Right renal cortex interstitium (tissue), 3 donors: ENCODE results near the gene FOXP2. TPM values are rescaled to one million over a fixed set of nuclear protein-coding genes. Genes with fewer than 3 reads are reported as not detected.
"Not testable (repeated sequence)": the region's sequence is repeated elsewhere in the genome, so short reads cannot be mapped to it uniquely, and the experiment has no call there.

Experiments
- DNase-seq, 3 donors: peaks; one replicate each; pipeline ENCODE4 v3.0.0-alpha.2; 2013; ENCODE audit warnings: low read depth in 3 of 3, low spot score in 2 of 3
- polyA plus RNA-seq, 3 donors: library from polyadenylated mRNA; unstranded; fragments of 120-200 nt; gene quantifications; one replicate each; pipeline ENCODE4 v1.2.1, GENCODE V29; 2013; ENCODE audit not compliant: insufficient read length in 3 of 3

FOXP2 gene
- polyA plus RNA-seq, 3 donors, result 10.9 to 13.7 (median 11.1) TPM

GRCh38 chr7:114419441-114420272, 5.0 kb downstream of the FOXP2 start:
- no peak for DNase-seq

GRCh38 chr7:114422507-114423501, 8.2 kb downstream of the FOXP2 start:
- DNase-seq, result no peak

DNA sequence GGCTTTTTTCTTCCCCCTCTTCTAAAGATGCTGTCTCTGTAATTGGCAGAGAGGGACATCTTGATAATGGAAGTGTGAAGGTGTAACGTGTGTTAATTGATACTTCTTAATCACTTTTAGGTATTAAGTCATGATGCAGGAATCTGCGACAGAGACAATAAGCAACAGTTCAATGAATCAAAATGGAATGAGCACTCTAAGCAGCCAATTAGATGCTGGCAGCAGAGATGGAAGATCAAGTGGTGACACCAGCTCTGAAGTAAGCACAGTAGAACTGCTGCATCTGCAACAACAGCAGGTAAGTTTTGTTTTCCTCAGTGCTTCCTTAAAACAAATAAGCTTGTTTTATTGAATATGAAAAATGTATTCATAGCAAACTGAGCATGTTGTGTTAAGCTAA, 11.8 kb downstream of the FOXP2 start:
- DNase-seq, result no peak

GRCh38 chr7:114426824-114427223, 12.2 kb downstream of the FOXP2 start:
- no peak for DNase-seq

DNA sequence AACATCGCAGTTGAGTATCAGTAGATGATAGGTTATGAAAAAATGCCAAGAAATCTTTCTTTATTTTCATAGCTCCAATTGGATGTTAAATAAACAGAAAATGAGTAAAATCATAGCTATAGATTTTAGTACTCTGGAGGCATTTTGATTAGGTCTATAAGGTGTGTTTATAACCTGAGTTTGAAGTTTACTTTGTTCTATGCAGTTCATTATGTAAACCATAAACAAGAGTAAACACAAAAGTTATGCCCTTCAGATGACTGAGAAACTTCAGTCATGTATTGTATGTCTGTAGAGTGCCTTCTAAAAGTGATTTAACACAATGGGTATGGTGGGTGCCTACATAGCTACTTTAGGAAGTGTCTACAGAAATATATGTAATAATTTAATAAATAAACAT, 13.6 kb downstream of the FOXP2 start:
- no peak for DNase-seq

- no peak for DNase-seq
These were observed 16.6 kb downstream of the FOXP2 start for GRCh38 chr7:114431189-114431588.

- no peak for DNase-seq
These were observed 17.4 kb downstream of the FOXP2 start for GRCh38 chr7:114432061-114432460.

DNA sequence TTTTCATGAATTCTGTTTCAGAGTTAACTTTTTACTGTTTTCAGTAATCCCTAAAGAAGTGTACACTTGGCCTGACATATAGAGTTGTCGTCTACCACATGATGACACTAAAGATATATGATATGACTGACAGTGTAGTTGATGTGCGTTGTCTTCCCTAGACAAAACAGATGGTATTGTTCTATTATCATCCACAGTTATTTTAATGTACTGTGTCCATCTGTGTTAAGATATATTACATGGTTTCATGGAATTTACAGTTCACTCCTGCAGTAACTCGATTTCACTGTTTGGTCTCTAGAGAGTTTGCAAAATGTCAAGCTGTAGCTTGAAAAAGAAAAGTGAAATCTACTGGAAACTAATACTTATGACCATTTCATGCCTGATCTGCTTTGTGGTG, 18.1 kb downstream of the FOXP2 start:
- DNase-seq, result no peak

DNA sequence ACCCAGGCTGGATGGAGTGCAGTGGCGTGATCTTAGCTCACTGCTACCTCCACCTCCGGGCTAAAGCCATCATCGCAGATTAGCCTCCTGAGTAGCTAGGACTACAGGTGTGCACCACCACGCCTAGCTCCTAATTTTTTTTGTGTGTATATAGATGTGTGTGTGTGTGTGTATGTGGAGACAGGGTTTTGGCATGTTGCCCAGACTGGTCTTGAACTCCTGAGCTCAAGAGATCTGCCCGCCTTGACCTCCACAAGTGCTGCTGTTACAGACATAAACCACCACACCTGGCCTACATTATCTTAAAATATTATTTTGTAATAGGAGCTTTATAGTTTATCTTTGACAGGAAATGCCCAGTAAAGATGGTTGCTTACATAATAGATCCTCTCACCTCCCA, 25.0 kb downstream of the FOXP2 start:
- no peak for DNase-seq

- DNase-seq, result not testable (repeated sequence)
These were observed 26.3 kb downstream of the FOXP2 start for GRCh38 chr7:114440927-114441326.

DNA sequence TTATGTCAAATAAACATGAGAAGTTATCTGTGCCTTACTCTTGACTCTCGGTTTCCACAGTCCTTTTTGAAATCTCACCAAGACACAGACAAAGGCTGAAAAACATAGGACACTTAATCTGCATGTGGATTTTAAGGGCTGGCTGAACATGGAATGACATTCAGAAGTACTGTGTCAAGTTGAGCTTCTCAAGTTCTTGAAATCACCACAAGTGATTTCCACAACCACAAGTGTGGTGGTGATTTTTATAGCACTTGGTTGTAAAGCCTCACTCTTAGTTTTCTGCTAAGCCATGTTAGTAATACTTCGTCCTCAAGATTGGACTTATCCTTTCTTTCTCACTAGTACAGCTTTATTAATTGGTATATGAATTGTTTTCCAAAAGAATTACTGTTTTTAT, 29.6 kb downstream of the FOXP2 start:
- no peak for DNase-seq

DNA sequence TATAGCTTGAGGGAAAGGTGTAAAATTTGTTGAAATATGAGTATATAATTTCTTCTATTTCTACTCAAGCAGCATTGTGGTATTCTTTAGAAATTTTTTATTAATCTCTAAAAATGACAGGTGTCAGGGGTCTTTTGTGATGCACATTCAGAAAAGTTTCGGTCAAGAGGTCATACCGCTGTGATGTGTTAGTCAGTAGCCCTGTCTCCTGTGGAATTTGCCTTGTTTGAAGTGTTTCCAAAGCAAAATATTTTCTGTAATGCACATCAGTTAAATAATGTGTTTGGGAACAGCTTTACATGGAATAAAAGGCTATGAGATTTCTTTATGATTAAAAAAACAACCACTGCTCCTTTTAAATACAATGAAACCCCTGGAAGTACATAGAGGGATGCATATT, 35.8 kb downstream of the FOXP2 start:
- no peak for DNase-seq

GRCh38 chr7:114459574-114459973, 45.0 kb downstream of the FOXP2 start:
- no peak for DNase-seq

DNA sequence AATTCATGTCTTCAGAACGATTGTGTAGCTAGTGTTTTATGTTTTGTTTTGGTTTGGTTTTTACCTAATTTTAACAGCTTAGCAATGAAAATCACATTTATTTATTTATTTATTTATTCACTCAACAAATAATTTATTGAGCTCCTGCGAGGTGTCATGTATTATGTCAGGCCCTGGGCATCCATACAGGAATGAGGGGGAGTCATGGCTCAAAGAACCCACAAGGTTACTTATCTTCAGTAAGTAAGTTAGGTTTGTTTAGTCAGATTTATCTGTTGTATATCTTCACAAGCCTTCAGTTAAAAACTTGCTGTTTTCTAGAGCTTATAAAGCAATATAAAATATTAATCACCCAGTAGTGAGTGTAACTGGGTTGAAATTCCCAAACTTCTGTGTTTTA, 45.4 kb downstream of the FOXP2 start:
- no peak for DNase-seq

GRCh38 chr7:114466917-114467316, 52.3 kb downstream of the FOXP2 start:
- no peak for DNase-seq

GRCh38 chr7:114468844-114469243, 54.2 kb downstream of the FOXP2 start:
- DNase-seq, result no peak

- no peak for DNase-seq
These were observed 58.4 kb downstream of the FOXP2 start for GRCh38 chr7:114472896-114473512.

DNA sequence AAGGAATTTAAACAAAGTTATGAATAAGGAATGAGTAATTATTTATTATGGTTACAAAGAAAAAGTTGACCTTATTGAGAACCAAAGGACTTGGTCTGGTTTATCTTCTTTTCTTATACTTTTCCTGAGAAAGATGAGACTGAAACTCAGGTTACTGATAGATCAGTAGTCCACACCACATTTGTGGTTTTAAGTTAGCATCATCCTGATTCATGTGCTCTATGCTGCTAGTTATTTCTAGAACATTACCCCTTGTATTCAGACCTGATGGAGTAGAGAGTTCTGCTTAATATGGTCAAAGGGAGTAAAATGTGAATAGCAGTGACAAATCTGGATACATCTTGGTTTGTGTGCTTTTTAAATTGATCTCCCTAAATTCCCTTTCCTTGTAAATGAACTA, 63.8 kb downstream of the FOXP2 start:
- no peak for DNase-seq

DNA sequence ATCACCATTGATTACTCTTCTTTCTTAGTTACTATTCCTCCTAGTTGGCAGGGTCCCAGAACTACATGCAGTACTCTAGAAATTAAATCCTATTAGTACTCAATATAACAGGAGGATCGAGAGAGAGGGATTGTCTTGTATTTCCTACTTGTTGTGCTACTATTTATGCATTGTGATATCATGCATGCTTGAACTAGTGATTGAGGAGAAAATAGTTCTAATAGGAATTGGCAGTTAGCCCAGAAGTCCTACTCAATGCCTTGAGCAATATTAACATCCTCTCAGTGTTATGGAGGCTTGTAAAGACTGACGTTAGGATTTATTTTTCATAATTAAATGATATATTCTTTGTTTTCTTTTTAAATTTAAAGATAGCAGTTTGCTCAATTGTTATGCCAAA, 67.4 kb downstream of the FOXP2 start:
- no peak for DNase-seq

- no peak for DNase-seq
These were observed 69.6 kb downstream of the FOXP2 start for GRCh38 chr7:114484226-114484625.

DNA sequence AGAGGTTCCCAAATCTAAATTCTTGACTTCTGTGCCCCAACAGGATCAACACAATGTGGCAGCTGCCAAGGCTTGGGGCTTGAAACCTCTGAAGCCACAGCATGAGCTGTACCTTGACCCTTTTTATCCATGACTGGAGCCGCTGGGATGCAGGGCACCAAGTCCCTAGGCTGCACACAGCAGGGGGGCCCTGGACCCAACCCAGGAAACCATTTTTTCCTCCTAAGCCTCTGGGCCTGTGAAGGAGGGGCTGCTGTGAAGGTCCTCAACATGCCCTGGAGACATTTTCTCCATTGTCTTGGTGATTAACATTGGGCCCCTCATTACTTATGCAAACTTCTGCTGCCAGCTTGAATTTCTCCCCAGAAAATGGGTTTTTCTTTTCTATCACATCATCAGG, 72.6 kb downstream of the FOXP2 start:
- no peak for DNase-seq
